ENCODE data around the gene SH3RF3. TPM values are rescaled to one million over a fixed set of nuclear protein-coding genes. Genes with fewer than 3 reads are reported as not detected.

The SH3RF3 gene
- total RNA-seq, 1 donor from 2014 or later = 7.4 TPM

GRCh38 chr2:109522063-109522374 is 393.0 kb downstream of the SH3RF3 start:
- Histone ChIP-seq H3K9me3 (no peaks in the 10 kb centered on the region), H3K27ac (no peak overlapping the region), H3K27me3 (no peaks in the 10 kb centered on the region), H3K36me3 (no peaks in the 10 kb centered on the region), H3K4me1 (no peaks in the 10 kb centered on the region), H3K4me3 (no peak overlapping the region)
- ATAC-seq (no peak), DNase-seq (no peak)
- intact Hi-C loops (cut with DNase I) = no loop called here
- TF ChIP-seq CTCF (IDR thresholded peaks at IDR 0.05) = no peak

- Histone ChIP-seq H3K27ac (no peak overlapping the region), H3K36me3 (no peaks in the 10 kb centered on the region), H3K4me1 (no peaks in the 10 kb centered on the region), H3K27me3 (no peaks in the 10 kb centered on the region), H3K4me3 (no peak overlapping the region), H3K9me3 (no peaks in the 10 kb centered on the region)
- ATAC-seq = no peak
- TF ChIP-seq CTCF (IDR thresholded peaks at IDR 0.05) = no peak
- intact Hi-C loops (cut with DNase I) = no loop called here
- DNase-seq = peak; percentile 36
These were observed 394.1 kb downstream of the SH3RF3 start for GRCh38 chr2:109523121-109523520.

- H3K4me1 ChIP-seq = no peaks in the 10 kb centered on the region
- intact Hi-C loops (cut with DNase I) = no loop called here
These were observed 394.7 kb downstream of the SH3RF3 start for GRCh38 chr2:109523536-109524361.

GRCh38 chr2:109525836-109526235 is 396.8 kb downstream of the SH3RF3 start:
- no peak overlapping the region for H3K4me3 ChIP-seq
- H3K4me1 ChIP-seq = peaks cover 4% of the 10 kb centered on the region
- H3K27ac ChIP-seq = no peak overlapping the region
- H3K27me3 ChIP-seq = no peaks in the 10 kb centered on the region
- H3K9me3 ChIP-seq = no peaks in the 10 kb centered on the region
- TF ChIP-seq CTCF (IDR thresholded peaks at IDR 0.05) = no peak
- intact Hi-C loops (cut with DNase I) = no loop called here
- no peaks in the 10 kb centered on the region for H3K36me3 ChIP-seq
- ATAC-seq = no peak
- peak; percentile 38 for DNase-seq

More at GRCh38 chr2:109523536-109524361, 394.7 kb downstream of the SH3RF3 start:
- no peak for TF ChIP-seq CTCF (IDR thresholded peaks at IDR 0.05)
- Histone ChIP-seq H3K36me3 (no peaks in the 10 kb centered on the region), H3K9me3 (no peaks in the 10 kb centered on the region), H3K27me3 (no peaks in the 10 kb centered on the region), H3K4me3 (no peak overlapping the region), H3K27ac (no peak overlapping the region)
- peak; percentile 55 for DNase-seq
- ATAC-seq = peak; percentile 17

GRCh38 chr2:109526442-109526970 is 397.5 kb downstream of the SH3RF3 start:
- no peak for ATAC-seq
- DNase-seq = peak; percentile 22
- Histone ChIP-seq H3K36me3 (no peaks in the 10 kb centered on the region), H3K4me1 (peaks cover 4% of the 10 kb centered on the region), H3K4me3 (no peak overlapping the region), H3K27me3 (no peaks in the 10 kb centered on the region), H3K27ac (no peak overlapping the region), H3K9me3 (no peaks in the 10 kb centered on the region)
- intact Hi-C loops (cut with DNase I) = no loop called here
- TF ChIP-seq CTCF (IDR thresholded peaks at IDR 0.05) = no peak
